Neutrophil (primary cell): Measurements from ENCODE around the gene TANC2.

Experiments used
- H3K27ac ChIP-seq: fragments of 200-600 bp; sonication (generic); 2 replicates; pipeline ENCODE4 v1.5.1; 2016; ENCODE audit warnings: mild to moderate bottlenecking, moderate library complexity
- H3K27me3 ChIP-seq: fragments of 200-600 bp; sonication (generic); 2 replicates; pipeline ENCODE4 v1.6.0; 2016; ENCODE audit warnings: mild to moderate bottlenecking
- H3K36me3 ChIP-seq: fragments of 200-600 bp; sonication (generic); 2 replicates; pipeline ENCODE4 v1.5.1; 2017
- H3K4me1 ChIP-seq, 2 experiments: fragments of 200-600 bp in 1 of 2; sonication (generic) in 1 of 2; 1 replicate in 1 of 2; 2 replicates in 1 of 2; pipeline versions ENCODE4 v1.5.1 to v1.6.1; 2013 to 2016; ENCODE audit warnings: low read depth in 1 of 2, low read length in 1 of 2, mild to moderate bottlenecking in 1 of 2, moderate library complexity in 1 of 2; ENCODE audit not compliant: control insufficient read depth in 1 of 2, insufficient read depth in 1 of 2
- H3K4me3 ChIP-seq, 2 experiments: fragments of 200-600 bp in 1 of 2; sonication (generic) in 1 of 2; 1 replicate in 1 of 2; 2 replicates in 1 of 2; pipeline ENCODE4 v1.5.1; 2013 to 2016; ENCODE audit warnings: low read depth in 1 of 2, low read length in 1 of 2, mild to moderate bottlenecking in 1 of 2, moderate library complexity in 1 of 2
- H3K9me3 ChIP-seq: fragments of 200-600 bp; sonication (generic); 2 replicates; pipeline ENCODE4 v1.5.1; 2016
- TF ChIP-seq, protein P1 (sequence below): fragments of 200-600 bp; sonication (generic); IDR thresholded peaks from 2 replicates; pipeline ENCODE4 v1.5.1; 2016; ENCODE audit warnings: antibody characterized with exemption

TANC2 gene

GRCh38 chr17:62984801-62985200, 18.8 kb downstream of the TANC2 start:
- Histone ChIP-seq H3K4me1 (peaks cover 15 to 19% of the 10 kb centered on the region in 2 experiments), H3K4me3 (no peak overlapping the region), H3K9me3 (no peaks in the 10 kb centered on the region), H3K27me3 (no peaks in the 10 kb centered on the region), H3K36me3 (no peaks in the 10 kb centered on the region), H3K27ac (no peak overlapping the region)
- TF ChIP-seq, protein P1, sequence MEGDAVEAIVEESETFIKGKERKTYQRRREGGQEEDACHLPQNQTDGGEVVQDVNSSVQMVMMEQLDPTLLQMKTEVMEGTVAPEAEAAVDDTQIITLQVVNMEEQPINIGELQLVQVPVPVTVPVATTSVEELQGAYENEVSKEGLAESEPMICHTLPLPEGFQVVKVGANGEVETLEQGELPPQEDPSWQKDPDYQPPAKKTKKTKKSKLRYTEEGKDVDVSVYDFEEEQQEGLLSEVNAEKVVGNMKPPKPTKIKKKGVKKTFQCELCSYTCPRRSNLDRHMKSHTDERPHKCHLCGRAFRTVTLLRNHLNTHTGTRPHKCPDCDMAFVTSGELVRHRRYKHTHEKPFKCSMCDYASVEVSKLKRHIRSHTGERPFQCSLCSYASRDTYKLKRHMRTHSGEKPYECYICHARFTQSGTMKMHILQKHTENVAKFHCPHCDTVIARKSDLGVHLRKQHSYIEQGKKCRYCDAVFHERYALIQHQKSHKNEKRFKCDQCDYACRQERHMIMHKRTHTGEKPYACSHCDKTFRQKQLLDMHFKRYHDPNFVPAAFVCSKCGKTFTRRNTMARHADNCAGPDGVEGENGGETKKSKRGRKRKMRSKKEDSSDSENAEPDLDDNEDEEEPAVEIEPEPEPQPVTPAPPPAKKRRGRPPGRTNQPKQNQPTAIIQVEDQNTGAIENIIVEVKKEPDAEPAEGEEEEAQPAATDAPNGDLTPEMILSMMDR = no peak

- Histone ChIP-seq H3K4me3 (no peak overlapping the region), H3K36me3 (no peaks in the 10 kb centered on the region), H3K27ac (no peak overlapping the region), H3K9me3 (no peaks in the 10 kb centered on the region), H3K27me3 (no peaks in the 10 kb centered on the region), H3K4me1 (peaks cover 0 to 5% of the 10 kb centered on the region in 2 experiments)
- TF ChIP-seq, protein P1 = no peak
Observed at GRCh38 chr17:62986549-62986948, 20.5 kb downstream of the TANC2 start.

DNA sequence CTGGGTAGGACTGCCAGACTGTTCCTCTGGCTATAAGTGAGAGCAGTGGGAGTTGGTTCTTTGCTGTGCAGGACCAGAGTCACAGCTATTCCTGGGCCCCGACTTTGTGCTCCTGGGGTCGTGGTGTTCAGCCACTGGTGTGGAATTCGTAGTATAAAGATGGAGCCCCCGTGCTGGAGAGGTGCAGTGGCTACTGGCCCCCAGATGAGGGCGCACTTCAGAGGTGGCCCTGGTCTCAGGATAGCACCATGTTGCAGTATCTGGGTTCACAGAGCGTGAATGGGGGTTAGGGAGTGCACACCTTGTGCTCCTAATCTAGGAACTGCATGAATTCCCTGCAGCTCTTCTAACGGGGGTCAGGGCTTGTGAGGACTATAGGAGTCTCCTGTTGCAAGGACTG, 21.1 kb downstream of the TANC2 start:
- H3K27ac ChIP-seq = no peak overlapping the region
- H3K9me3 ChIP-seq = no peaks in the 10 kb centered on the region
- no peaks in the 10 kb centered on the region for H3K27me3 ChIP-seq
- TF ChIP-seq, protein P1 = no peak
- peaks cover 0 to 3% of the 10 kb centered on the region in 2 experiments for H3K4me1 ChIP-seq
- no peak overlapping the region for H3K4me3 ChIP-seq
- H3K36me3 ChIP-seq = no peaks in the 10 kb centered on the region

DNA sequence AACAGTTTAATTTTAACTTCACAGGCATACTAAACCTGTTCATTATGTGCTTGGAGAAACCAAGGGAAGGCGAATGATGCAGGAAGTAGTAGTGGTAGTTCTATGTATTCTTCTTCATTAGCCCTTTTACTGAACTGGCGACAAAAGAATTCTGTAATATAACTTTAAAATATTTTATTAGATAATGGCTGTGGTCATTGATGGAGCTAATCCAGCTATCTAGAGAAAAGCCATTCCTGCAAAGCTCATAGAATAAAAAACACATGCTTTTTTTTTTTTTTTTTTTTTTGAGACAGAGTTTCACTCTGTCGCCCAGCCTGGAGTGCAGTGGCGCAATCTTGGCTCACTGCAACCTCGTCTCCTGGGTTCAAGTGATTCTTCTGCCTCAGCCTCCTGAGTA, 23.5 kb downstream of the TANC2 start:
- Histone ChIP-seq H3K9me3 (no peaks in the 10 kb centered on the region), H3K4me1 (peaks cover 3 to 12% of the 10 kb centered on the region in 2 experiments), H3K4me3 (no peak overlapping the region), H3K27me3 (no peaks in the 10 kb centered on the region), H3K27ac (no peak overlapping the region), H3K36me3 (no peaks in the 10 kb centered on the region)
- TF ChIP-seq, protein P1 = no peak

GRCh38 chr17:62994931-62995330, 28.9 kb downstream of the TANC2 start:
- H3K36me3 ChIP-seq = no peaks in the 10 kb centered on the region
- H3K9me3 ChIP-seq = no peaks in the 10 kb centered on the region
- TF ChIP-seq, protein P1 = no peak
- H3K4me1 ChIP-seq = peaks cover 26 to 37% of the 10 kb centered on the region in 2 experiments
- peak overlapping the region; percentile 80 for H3K27ac ChIP-seq
- H3K27me3 ChIP-seq = no peaks in the 10 kb centered on the region
- peak overlapping the region; percentile 25 to 30 for H3K4me3 ChIP-seq
